ENCODE measurements around the gene COL9A2.

DNA sequence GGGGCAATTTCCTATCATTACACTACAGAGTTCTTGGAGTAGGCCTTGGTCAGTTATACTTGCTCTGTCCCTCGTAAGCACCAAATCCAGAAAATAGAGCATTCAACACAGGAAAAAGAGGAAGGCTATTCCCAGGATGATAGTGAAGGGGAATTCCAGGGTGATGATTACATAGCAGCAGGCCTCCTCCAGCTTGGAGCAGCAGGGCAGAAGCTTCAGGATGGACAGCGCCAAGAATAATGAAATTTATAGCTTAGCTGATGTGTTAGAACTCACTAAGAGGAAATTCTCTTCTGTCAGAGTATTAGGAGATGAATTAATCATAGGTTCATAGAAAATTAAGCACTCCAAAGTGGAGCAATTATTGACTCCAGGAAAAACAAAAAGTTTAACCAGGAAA lies 45.6 kb upstream of the COL9A2 start:
- TF ChIP-seq, protein P1, sequence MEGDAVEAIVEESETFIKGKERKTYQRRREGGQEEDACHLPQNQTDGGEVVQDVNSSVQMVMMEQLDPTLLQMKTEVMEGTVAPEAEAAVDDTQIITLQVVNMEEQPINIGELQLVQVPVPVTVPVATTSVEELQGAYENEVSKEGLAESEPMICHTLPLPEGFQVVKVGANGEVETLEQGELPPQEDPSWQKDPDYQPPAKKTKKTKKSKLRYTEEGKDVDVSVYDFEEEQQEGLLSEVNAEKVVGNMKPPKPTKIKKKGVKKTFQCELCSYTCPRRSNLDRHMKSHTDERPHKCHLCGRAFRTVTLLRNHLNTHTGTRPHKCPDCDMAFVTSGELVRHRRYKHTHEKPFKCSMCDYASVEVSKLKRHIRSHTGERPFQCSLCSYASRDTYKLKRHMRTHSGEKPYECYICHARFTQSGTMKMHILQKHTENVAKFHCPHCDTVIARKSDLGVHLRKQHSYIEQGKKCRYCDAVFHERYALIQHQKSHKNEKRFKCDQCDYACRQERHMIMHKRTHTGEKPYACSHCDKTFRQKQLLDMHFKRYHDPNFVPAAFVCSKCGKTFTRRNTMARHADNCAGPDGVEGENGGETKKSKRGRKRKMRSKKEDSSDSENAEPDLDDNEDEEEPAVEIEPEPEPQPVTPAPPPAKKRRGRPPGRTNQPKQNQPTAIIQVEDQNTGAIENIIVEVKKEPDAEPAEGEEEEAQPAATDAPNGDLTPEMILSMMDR (IDR thresholded peaks at IDR 0.05) = no peak
- no peak for TF ChIP-seq POLR2A (IDR thresholded peaks at IDR 0.05)

Measured in body of pancreas (tissue), 4 donors.